ENCODE results near the gene CALML3. TPM values are rescaled to one million over a fixed set of nuclear protein-coding genes. Genes with fewer than 3 reads are reported as not detected.

CALML3 gene
- total RNA-seq, 1 donor: not detected

DNA sequence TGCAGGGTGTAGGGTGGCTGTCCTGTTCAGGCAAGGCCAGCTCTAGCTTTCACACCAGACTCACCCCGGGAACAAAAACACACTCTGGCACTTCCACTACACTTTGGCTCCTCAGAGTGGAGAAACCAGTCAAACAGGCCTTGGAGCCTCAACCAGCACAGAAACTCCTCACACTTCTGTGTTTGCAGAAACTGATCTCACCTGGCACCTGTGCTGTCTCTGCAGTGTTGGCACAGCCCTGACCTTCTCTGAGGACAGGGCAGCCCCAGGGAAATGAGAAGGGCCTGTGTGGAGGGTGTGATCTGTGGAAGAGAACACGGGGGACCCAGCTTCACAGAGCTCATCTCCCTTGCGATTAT, 21.3 kb upstream of the CALML3 start:
- no peaks in the 10 kb centered on the region for H3K79me2 ChIP-seq (ENCODE audit: insufficient read depth, low read length)
- no peak overlapping the region for H2AFZ ChIP-seq (ENCODE audit: low read length)
- DNase-seq (ENCODE audit: insufficient read length, low spot score, missing footprints): peak; percentile 18
- no peaks in the 10 kb centered on the region for H3K9me3 ChIP-seq (ENCODE audit: low read depth, low read length)
- no peaks in the 10 kb centered on the region for H3K4me1 ChIP-seq (ENCODE audit: insufficient read depth, low read length)
- TF ChIP-seq, protein P1, sequence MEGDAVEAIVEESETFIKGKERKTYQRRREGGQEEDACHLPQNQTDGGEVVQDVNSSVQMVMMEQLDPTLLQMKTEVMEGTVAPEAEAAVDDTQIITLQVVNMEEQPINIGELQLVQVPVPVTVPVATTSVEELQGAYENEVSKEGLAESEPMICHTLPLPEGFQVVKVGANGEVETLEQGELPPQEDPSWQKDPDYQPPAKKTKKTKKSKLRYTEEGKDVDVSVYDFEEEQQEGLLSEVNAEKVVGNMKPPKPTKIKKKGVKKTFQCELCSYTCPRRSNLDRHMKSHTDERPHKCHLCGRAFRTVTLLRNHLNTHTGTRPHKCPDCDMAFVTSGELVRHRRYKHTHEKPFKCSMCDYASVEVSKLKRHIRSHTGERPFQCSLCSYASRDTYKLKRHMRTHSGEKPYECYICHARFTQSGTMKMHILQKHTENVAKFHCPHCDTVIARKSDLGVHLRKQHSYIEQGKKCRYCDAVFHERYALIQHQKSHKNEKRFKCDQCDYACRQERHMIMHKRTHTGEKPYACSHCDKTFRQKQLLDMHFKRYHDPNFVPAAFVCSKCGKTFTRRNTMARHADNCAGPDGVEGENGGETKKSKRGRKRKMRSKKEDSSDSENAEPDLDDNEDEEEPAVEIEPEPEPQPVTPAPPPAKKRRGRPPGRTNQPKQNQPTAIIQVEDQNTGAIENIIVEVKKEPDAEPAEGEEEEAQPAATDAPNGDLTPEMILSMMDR (IDR thresholded peaks at IDR 0.05; ENCODE audit: extremely low read depth, low read depth, low read length): no peak
- H3K27ac ChIP-seq (ENCODE audit: low read depth, low read length): no peak overlapping the region
- H4K20me1 ChIP-seq (ENCODE audit: insufficient read depth, low read length): no peaks in the 10 kb centered on the region
- no peaks in the 10 kb centered on the region for H3K36me3 ChIP-seq (ENCODE audit: insufficient read depth, low read length)
- H3K27me3 ChIP-seq (ENCODE audit: insufficient read depth, low read length): peaks cover 28% of the 10 kb centered on the region
- H3K4me3 ChIP-seq (ENCODE audit: insufficient read depth, low read length): no peak overlapping the region
- H3K4me2 ChIP-seq (ENCODE audit: insufficient read depth, low read length): no peak overlapping the region

DNA sequence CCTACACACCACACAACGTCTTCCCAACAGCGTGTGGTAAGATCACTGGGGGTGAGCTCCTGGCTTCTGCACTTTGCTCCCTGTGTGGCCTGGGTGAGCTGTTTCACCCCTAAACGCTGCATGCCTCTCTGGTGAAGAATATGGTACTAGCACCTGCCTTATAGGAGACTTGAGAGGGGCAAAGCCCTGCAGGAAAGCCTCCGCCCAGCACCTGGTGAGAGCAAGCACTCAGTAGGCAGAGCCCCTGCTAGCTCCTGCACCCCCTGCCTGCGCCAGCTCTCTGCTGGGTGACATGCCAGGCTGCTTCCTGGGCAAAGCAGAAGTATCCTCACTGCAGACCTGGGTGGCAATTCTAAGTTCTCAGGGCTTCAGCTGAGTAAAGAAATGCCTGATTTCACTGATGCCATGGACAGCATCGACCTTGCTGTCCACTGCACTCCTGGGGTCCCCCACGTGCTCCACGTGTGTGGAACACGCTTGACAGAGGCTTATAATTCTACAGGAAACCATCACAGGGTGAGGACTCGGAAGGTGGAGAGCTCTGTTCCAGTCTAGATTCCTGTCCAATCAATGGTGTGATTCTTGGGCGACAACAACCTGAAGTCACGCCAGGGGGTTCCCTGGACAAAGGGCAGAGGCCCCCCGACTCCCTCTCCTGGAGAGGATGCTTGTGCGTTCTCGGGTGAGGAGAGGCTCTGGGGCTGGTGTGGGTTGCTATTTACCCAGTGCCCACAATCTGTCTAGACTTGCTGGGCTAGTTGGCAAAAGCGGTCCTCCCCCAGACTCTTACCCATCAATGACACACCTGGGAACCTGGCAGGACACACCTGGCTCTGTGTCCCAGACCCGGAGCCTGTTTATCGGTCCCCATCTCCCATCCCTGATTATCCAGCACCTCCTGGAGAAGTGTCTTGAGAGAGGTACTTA, 20.4 kb upstream of the CALML3 start:
- no peaks in the 10 kb centered on the region for H4K20me1 ChIP-seq (ENCODE audit: insufficient read depth, low read length)
- peaks cover 30% of the 10 kb centered on the region for H3K27me3 ChIP-seq (ENCODE audit: insufficient read depth, low read length)
- no peaks in the 10 kb centered on the region for H3K4me1 ChIP-seq (ENCODE audit: insufficient read depth, low read length)
- H3K4me3 ChIP-seq (ENCODE audit: insufficient read depth, low read length): no peak overlapping the region
- H3K36me3 ChIP-seq (ENCODE audit: insufficient read depth, low read length): no peaks in the 10 kb centered on the region
- no peaks in the 10 kb centered on the region for H3K79me2 ChIP-seq (ENCODE audit: insufficient read depth, low read length)
- peak; percentile 74 for DNase-seq (ENCODE audit: insufficient read length, low spot score, missing footprints)
- TF ChIP-seq, protein P1 (IDR thresholded peaks at IDR 0.05; ENCODE audit: extremely low read depth, low read depth, low read length): no peak
- H3K27ac ChIP-seq (ENCODE audit: low read depth, low read length): no peak overlapping the region
- no peak overlapping the region for H3K4me2 ChIP-seq (ENCODE audit: insufficient read depth, low read length)
- no peaks in the 10 kb centered on the region for H3K9me3 ChIP-seq (ENCODE audit: low read depth, low read length)
- H2AFZ ChIP-seq (ENCODE audit: low read length): no peak overlapping the region

DNA sequence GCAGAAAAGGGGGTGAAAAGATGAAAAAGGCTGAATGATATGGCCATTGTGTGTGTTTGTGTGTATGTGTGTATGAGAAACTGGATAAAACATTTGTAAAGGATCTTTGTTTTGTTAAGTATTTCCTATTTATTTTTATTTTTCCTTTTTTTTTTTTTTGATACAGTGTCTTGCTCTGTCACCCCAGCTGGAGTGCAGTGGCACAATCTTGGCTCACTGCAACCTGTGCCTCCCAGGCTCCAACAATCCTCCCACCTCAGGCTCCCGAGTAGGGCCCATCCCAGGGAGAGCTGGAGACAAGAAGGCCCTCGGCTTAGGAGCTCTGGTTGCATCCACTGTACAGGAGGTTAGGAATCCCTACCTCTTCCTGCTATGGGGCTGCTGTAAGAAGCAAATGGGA, 18.5 kb upstream of the CALML3 start:
- peaks cover 23% of the 10 kb centered on the region for H3K27me3 ChIP-seq (ENCODE audit: insufficient read depth, low read length)
- H3K4me1 ChIP-seq (ENCODE audit: insufficient read depth, low read length): no peaks in the 10 kb centered on the region
- no peak overlapping the region for H3K27ac ChIP-seq (ENCODE audit: low read depth, low read length)
- TF ChIP-seq, protein P1 (IDR thresholded peaks at IDR 0.05; ENCODE audit: extremely low read depth, low read depth, low read length): no peak
- H3K36me3 ChIP-seq (ENCODE audit: insufficient read depth, low read length): no peaks in the 10 kb centered on the region
- DNase-seq (ENCODE audit: insufficient read length, low spot score, missing footprints): no peak
- no peak overlapping the region for H3K4me2 ChIP-seq (ENCODE audit: insufficient read depth, low read length)
- no peak overlapping the region for H3K4me3 ChIP-seq (ENCODE audit: insufficient read depth, low read length)
- no peaks in the 10 kb centered on the region for H3K9me3 ChIP-seq (ENCODE audit: low read depth, low read length)
- no peaks in the 10 kb centered on the region for H4K20me1 ChIP-seq (ENCODE audit: insufficient read depth, low read length)
- H3K79me2 ChIP-seq (ENCODE audit: insufficient read depth, low read length): no peaks in the 10 kb centered on the region
- H2AFZ ChIP-seq (ENCODE audit: low read length): no peak overlapping the region

Data from osteoblast (primary cell).